GM18520 (cell line): ENCODE measurements around the gene LDLRAD3.
"Not testable (repeated sequence)": the region's sequence is repeated elsewhere in the genome, so short reads cannot be mapped to it uniquely, and the experiment has no call there.

Source experiments
- ATAC-seq: cut with Tn5 transposase; IDR thresholded peaks from one replicate; pipeline ENCODE4 v1.9.1; 2021; ENCODE audit not compliant: unreplicated experiment

The LDLRAD3 gene

GRCh38 chr11:36041988-36042611 is 98.2 kb downstream of the LDLRAD3 start:
- no peak for ATAC-seq

DNA sequence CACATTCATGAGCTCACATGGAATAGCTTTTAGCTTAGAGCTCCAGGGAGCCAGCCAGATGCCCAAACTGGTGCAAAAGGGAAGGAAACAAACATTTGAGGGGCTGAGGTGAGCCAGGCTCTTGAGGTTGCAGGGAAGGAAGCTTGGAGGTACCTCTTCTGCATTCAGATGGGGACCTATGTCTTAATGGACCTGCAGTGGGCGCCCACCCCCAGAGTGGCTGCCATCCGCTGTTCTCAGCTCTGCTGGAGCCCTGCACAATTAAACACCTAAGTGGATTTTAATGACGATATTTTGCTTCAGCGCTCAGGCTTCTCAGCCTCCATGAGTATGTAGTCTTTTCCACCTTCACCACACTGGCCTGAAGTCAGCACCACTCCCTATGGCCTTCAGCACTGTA is 100.8 kb downstream of the LDLRAD3 start:
- ATAC-seq = no peak

GRCh38 chr11:36045945-36046344 is 102.1 kb downstream of the LDLRAD3 start:
- ATAC-seq = not testable (repeated sequence)

DNA sequence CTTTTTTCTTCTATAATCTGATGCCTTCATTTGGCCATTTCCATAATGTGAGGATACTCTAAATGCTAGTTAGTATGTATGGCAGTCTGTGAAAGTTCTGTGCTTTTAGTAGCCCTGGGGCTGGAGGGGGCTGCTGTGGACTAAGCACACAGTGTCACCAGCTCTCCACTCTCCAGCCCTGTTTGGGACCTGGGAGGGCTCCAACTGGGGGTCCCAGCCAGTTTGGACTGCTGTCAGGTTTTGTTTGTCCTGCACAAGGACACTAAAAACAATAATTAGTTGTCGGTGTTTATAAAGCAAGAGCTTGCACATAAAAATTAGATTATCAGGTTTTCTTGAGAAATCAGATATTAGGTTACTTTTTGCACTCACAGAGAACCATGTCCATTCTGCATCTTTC is 103.1 kb downstream of the LDLRAD3 start:
- ATAC-seq = no peak

DNA sequence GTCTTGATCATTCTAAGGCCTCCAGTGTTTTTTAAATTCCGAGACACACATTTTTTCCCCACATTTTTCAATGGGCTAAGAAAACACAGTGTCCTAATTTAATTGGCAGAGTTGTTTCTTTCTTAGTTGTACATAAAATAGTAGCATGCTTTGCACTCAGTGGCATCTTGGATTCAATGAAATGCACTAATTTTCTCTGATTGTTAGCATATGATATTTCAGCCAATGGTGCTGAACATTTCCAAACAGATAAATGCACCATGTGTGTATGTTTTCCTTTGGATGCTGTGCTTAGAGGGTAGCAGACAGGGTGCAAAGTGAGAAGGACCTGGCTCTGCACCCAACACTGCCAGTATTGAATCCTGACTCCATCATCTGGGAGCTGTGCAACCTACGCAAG is 103.5 kb downstream of the LDLRAD3 start:
- ATAC-seq = no peak

- no peak for ATAC-seq
Observed at GRCh38 chr11:36048496-36049247, 104.8 kb downstream of the LDLRAD3 start.

DNA sequence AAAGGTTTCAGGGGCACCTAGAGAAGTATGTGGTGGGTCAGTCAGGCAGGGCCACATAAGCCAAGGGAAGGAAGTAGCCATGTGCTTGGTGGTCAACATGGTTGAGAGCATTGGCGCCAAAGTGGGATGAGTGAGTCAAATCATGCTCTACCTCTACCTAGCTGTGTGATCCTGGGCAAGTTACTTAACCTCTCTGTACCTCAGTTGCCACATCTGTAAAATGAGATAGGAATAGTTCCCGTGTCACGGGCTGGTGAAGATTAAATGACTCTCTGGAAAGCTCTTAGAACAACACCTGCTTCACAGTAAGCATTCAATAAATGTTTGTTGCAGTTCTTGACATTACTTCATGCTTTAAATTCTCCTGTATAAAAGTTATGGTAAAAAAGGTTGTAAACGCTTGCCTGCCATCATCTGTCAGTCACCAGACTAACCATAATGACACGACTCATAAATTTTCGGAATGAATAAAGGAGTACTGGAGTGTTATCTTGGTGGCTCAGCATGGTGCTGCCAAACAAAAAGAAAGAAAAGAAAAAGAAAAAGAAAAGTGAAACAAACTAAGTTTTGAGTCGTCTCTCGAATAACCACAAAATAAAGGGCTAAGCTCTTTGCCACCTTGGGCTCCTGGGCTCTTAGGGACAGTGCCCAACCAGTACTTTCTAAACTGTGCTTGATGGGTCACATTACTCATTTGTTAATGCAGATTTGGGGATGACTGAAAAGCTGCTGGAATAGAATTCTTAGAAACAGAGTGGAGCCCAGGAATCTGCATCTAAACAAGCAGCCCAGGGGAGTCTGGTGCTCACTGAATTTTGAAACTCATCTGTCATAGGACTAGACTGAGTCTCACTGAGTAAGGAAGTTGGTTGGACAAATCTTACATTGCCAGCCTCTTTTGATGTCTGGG is 107.6 kb downstream of the LDLRAD3 start:
- no peak for ATAC-seq

GRCh38 chr11:36053281-36053680 is 109.4 kb downstream of the LDLRAD3 start:
- no peak for ATAC-seq

GRCh38 chr11:36053862-36054261 is 110.0 kb downstream of the LDLRAD3 start:
- no peak for ATAC-seq

DNA sequence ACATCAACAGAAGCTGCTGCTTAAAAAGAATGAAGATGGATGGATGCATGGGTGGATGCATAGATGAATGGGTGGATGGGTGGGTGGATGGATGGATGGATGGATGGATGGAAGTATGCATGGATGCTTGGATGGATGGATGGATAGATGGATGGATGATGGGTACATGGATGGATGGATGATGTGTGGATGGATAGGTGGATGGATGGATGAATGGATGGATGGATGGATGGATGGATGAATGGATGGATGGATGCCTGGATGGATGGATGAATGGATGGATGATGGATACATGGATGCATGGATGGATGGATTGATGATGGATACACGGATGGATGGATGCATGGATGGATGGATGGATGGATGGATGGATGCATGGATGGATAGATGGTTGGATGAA is 110.8 kb downstream of the LDLRAD3 start:
- no peak for ATAC-seq

GRCh38 chr11:36056160-36056751 is 112.4 kb downstream of the LDLRAD3 start:
- no peak for ATAC-seq

DNA sequence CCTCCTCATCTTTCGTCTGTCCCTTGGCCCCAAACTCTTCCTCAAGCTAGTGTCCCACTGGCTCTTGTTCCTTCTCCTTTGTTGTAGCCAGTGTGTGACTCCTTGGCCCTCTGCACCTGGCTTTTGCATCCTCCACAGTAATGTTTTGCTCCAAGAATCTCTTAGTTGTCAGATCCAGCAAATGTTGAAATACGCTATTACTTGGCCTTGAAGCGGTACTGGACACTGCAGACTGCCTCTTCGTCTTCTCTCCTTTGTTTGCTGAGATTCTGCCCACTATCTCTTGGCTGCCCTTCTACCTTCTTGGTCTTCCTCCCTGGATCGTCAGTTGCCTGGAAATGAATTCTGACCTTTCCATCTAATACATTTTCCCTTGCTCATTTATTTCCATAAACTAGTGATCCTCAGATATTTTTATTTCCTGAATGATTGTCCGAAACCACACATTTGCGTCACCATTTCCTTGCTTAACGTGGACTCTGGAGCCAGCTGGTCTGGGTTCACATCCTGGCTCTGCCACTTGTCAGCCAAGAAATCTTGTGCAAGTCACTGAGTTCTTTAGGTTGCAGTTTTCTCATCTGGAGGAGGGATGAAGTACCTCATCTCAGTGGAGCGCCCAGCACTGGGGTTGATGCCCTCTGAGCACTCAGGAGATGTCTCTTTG is 113.6 kb downstream of the LDLRAD3 start:
- ATAC-seq = no peak

DNA sequence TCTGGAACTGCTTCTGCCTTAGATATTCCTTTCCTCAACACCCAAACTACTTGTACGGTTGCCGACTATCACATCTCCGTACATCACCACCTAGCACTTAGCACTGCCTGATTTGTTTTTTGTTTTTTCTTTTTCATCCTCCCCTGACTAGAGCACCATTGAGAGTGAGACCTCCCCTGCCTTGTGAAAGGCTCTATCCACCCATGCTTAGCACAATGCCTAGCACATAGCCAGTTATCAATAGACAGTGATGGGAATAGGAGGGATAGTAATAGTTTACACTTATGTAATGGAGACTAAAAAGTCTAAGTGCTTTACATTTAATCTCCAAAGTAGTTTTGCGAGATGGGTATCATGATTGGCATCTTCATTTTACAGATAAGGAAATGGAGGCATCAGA is 115.8 kb downstream of the LDLRAD3 start:
- ATAC-seq = no peak

DNA sequence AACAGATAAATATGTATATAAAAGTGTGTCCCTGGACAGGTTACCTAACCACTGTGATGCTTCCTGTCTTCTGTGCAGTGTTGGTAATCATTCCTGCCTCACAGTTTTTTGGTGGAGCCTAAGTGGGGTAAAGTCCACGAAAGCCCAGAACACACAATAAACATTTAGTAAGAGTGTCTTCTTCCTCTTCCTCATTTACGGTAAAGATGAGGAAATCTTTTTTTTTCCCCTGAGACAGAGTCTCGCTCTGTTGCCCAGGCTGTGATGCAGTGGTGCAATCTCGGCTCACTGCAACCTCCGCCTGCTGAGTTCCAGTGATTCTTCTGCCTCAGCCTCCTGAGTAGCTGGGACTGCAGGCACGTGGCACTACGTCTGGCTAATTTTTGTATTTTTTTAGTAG is 117.1 kb downstream of the LDLRAD3 start:
- ATAC-seq = no peak

DNA sequence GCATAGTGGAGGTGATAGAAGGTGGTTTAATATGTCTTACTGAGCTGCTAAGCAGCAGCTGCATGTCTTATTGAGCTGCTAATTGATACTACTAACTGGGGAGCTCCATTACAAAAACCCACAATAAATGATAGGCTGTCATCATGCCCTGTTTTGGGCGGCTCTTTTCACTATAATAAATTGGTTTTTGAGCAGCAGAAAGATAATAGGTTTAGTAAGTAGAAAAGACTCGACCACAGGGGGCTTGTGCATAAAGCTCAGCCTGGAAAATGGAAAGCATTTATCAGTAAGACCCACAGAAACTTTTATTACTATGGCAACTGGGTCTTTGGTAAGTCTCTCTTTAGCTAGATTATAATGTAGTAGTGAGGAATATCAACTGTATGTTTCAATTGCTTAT is 117.6 kb downstream of the LDLRAD3 start:
- ATAC-seq = no peak

DNA sequence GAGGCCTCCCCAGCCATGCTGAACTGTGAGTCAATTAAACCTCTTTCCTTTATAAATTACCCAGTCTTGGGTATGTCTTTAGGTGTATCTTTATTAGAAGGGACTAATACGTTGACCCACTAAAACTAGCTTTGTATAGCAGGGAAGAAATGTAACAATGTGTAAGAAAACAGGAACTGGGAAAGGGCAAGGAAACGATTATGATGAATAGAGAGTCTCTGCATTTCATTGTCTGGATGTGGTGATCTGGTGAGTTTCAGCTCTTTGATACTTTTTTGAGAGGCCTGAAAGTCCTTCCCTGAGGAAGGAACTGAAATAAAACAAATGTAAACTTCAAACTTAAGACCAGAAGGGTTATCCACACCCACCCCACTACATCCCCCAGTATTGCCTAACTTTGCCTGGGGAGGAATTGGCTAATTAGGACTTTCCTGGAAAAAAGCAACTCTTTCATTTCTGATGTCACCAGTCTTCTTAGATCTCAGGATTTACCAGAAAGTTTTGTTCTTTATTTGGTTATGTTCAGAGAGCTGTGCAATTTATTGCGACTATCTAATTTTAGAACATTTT is 119.0 kb downstream of the LDLRAD3 start:
- no peak for ATAC-seq

- no peak for ATAC-seq
Observed at GRCh38 chr11:36065436-36065835, 121.6 kb downstream of the LDLRAD3 start.

GRCh38 chr11:36066891-36067290 is 123.0 kb downstream of the LDLRAD3 start:
- ATAC-seq = no peak

DNA sequence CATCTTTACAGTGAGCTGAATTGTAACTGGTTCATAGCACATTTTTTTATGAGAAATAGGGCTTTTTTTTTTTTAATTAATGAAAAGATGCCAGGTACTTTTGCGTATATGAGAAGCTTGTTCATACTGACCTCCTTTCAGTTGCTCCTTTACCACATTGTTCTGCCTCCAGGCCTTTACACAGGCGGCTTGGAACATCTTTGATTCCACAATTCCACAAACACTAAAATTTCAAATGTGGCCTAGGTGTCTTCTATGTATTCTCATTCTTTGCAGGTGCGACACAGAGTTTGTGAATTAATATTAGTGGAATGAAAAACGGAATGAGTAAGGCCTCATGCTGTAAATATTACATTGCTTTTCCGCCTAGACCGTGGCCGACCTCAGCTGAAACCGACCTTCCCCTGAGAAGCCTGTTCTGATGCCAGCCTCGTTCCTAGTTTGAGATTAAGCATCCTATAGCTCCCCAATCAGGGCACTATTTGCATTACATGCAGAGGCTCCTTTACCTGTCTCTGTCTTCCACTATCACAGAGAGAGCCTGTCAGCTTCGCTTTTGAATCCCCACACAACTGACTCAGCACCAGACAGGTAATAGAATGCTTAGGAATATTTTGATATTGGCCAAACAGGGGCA is 125.8 kb downstream of the LDLRAD3 start:
- no peak for ATAC-seq
